ENCODE data around the gene POU2AF1.
"Not testable (repeated sequence)": the region's sequence is repeated elsewhere in the genome, so short reads cannot be mapped to it uniquely, and the experiment has no call there.

The POU2AF1 gene

GRCh38 chr11:111322534-111322933 lies 56.5 kb downstream of the POU2AF1 start:
- Histone ChIP-seq H3K4me3 (ENCODE audit: low read length) (no peak overlapping the region), H3K9me3 (ENCODE audit: control insufficient read depth, low read length) (no peaks in the 10 kb centered on the region), H3K27me3 (replicated peaks; ENCODE audit: control insufficient read depth, insufficient read depth, low read length) (peaks cover 27% of the 10 kb centered on the region), H3K36me3 (ENCODE audit: control insufficient read depth, insufficient read depth, low read length, severe bottlenecking) (no peaks in the 10 kb centered on the region), H3K9ac (ENCODE audit: low read length) (no peak overlapping the region), H3K4me1 (ENCODE audit: control insufficient read depth, insufficient read depth, low read length) (peaks cover 14% of the 10 kb centered on the region)
- DNase-seq (ENCODE audit: low read depth): no peak

- Histone ChIP-seq H3K9ac (ENCODE audit: low read length) (no peak overlapping the region), H3K9me3 (ENCODE audit: control insufficient read depth, low read length) (peaks cover 5% of the 10 kb centered on the region), H3K4me3 (ENCODE audit: low read length) (no peak overlapping the region), H3K27me3 (replicated peaks; ENCODE audit: control insufficient read depth, insufficient read depth, low read length) (peaks cover 30% of the 10 kb centered on the region), H3K36me3 (ENCODE audit: control insufficient read depth, insufficient read depth, low read length, severe bottlenecking) (no peaks in the 10 kb centered on the region), H3K4me1 (ENCODE audit: control insufficient read depth, insufficient read depth, low read length) (peaks cover 14% of the 10 kb centered on the region)
- DNase-seq (ENCODE audit: low read depth): peak; percentile 44
Measured at GRCh38 chr11:111320728-111321568, 58.1 kb downstream of the POU2AF1 start.

GRCh38 chr11:111320199-111320598 lies 58.9 kb downstream of the POU2AF1 start:
- not testable (repeated sequence) for H3K9ac ChIP-seq (ENCODE audit: low read length); H3K36me3 ChIP-seq (ENCODE audit: control insufficient read depth, insufficient read depth, low read length, severe bottlenecking); H3K9me3 ChIP-seq (ENCODE audit: control insufficient read depth, low read length); DNase-seq (ENCODE audit: low read depth); H3K4me3 ChIP-seq (ENCODE audit: low read length)
- peaks cover 13% of the 10 kb centered on the region for H3K4me1 ChIP-seq (ENCODE audit: control insufficient read depth, insufficient read depth, low read length)
- peaks cover 30% of the 10 kb centered on the region for H3K27me3 ChIP-seq (replicated peaks; ENCODE audit: control insufficient read depth, insufficient read depth, low read length)

- peaks cover 7% of the 10 kb centered on the region for H3K9me3 ChIP-seq (ENCODE audit: control insufficient read depth, low read length)
Measured at GRCh38 chr11:111319296-111319695, 59.8 kb downstream of the POU2AF1 start.

GRCh38 chr11:111312076-111312475 lies 67.0 kb downstream of the POU2AF1 start:
- peaks cover 25% of the 10 kb centered on the region for H3K27me3 ChIP-seq (replicated peaks; ENCODE audit: control insufficient read depth, insufficient read depth, low read length)
- H3K4me1 ChIP-seq (ENCODE audit: control insufficient read depth, insufficient read depth, low read length): peaks cover 10% of the 10 kb centered on the region
- H3K4me3 ChIP-seq (ENCODE audit: low read length): no peak overlapping the region
- H3K9ac ChIP-seq (ENCODE audit: low read length): no peak overlapping the region
- peaks cover 7% of the 10 kb centered on the region for H3K9me3 ChIP-seq (ENCODE audit: control insufficient read depth, low read length)
- no peak for DNase-seq (ENCODE audit: low read depth)
- no peaks in the 10 kb centered on the region for H3K36me3 ChIP-seq (ENCODE audit: control insufficient read depth, insufficient read depth, low read length, severe bottlenecking)

More at GRCh38 chr11:111319296-111319695, 59.8 kb downstream of the POU2AF1 start:
- H3K4me1 ChIP-seq (ENCODE audit: control insufficient read depth, insufficient read depth, low read length): peaks cover 4% of the 10 kb centered on the region
- no peak for DNase-seq (ENCODE audit: low read depth)
- no peak overlapping the region for H3K9ac ChIP-seq (ENCODE audit: low read length)
- no peaks in the 10 kb centered on the region for H3K36me3 ChIP-seq (ENCODE audit: control insufficient read depth, insufficient read depth, low read length, severe bottlenecking)
- no peak overlapping the region for H3K4me3 ChIP-seq (ENCODE audit: low read length)
- H3K27me3 ChIP-seq (replicated peaks; ENCODE audit: control insufficient read depth, insufficient read depth, low read length): peaks cover 30% of the 10 kb centered on the region

- no peak for DNase-seq (ENCODE audit: low read depth)
- Histone ChIP-seq H3K9ac (ENCODE audit: low read length) (no peak overlapping the region), H3K36me3 (ENCODE audit: control insufficient read depth, insufficient read depth, low read length, severe bottlenecking) (no peaks in the 10 kb centered on the region), H3K27me3 (replicated peaks; ENCODE audit: control insufficient read depth, insufficient read depth, low read length) (peaks cover 25% of the 10 kb centered on the region), H3K4me1 (ENCODE audit: control insufficient read depth, insufficient read depth, low read length) (peaks cover 10% of the 10 kb centered on the region), H3K4me3 (ENCODE audit: low read length) (no peak overlapping the region), H3K9me3 (ENCODE audit: control insufficient read depth, low read length) (no peaks in the 10 kb centered on the region)
Measured at GRCh38 chr11:111310723-111311122, 68.4 kb downstream of the POU2AF1 start.

GRCh38 chr11:111310088-111310487 lies 69.0 kb downstream of the POU2AF1 start:
- Histone ChIP-seq H3K36me3 (ENCODE audit: control insufficient read depth, insufficient read depth, low read length, severe bottlenecking) (no peaks in the 10 kb centered on the region), H3K27me3 (replicated peaks; ENCODE audit: control insufficient read depth, insufficient read depth, low read length) (peaks cover 25% of the 10 kb centered on the region), H3K4me3 (ENCODE audit: low read length) (no peak overlapping the region), H3K9me3 (ENCODE audit: control insufficient read depth, low read length) (no peaks in the 10 kb centered on the region), H3K4me1 (ENCODE audit: control insufficient read depth, insufficient read depth, low read length) (peaks cover 10% of the 10 kb centered on the region), H3K9ac (ENCODE audit: low read length) (no peak overlapping the region)
- no peak for DNase-seq (ENCODE audit: low read depth)

GRCh38 chr11:111309215-111309915 lies 69.7 kb downstream of the POU2AF1 start:
- no peaks in the 10 kb centered on the region for H3K36me3 ChIP-seq (ENCODE audit: control insufficient read depth, insufficient read depth, low read length, severe bottlenecking)
- peaks cover 10% of the 10 kb centered on the region for H3K4me1 ChIP-seq (ENCODE audit: control insufficient read depth, insufficient read depth, low read length)
- peaks cover 25% of the 10 kb centered on the region for H3K27me3 ChIP-seq (replicated peaks; ENCODE audit: control insufficient read depth, insufficient read depth, low read length)
- no peaks in the 10 kb centered on the region for H3K9me3 ChIP-seq (ENCODE audit: control insufficient read depth, low read length)
- H3K4me3 ChIP-seq (ENCODE audit: low read length): no peak overlapping the region
- no peak for DNase-seq (ENCODE audit: low read depth)
- no peak overlapping the region for H3K9ac ChIP-seq (ENCODE audit: low read length)

- no peak overlapping the region for H3K4me3 ChIP-seq (ENCODE audit: low read length)
Measured at GRCh38 chr11:111308140-111308539, 70.9 kb downstream of the POU2AF1 start.

GRCh38 chr11:111307472-111308108 lies 71.5 kb downstream of the POU2AF1 start:
- DNase-seq (ENCODE audit: low read depth): no peak
- H3K4me1 ChIP-seq (ENCODE audit: control insufficient read depth, insufficient read depth, low read length): peaks cover 15% of the 10 kb centered on the region
- no peak overlapping the region for H3K9ac ChIP-seq (ENCODE audit: low read length)
- H3K9me3 ChIP-seq (ENCODE audit: control insufficient read depth, low read length): no peaks in the 10 kb centered on the region
- peaks cover 25% of the 10 kb centered on the region for H3K27me3 ChIP-seq (replicated peaks; ENCODE audit: control insufficient read depth, insufficient read depth, low read length)
- no peak overlapping the region for H3K4me3 ChIP-seq (ENCODE audit: low read length)
- H3K36me3 ChIP-seq (ENCODE audit: control insufficient read depth, insufficient read depth, low read length, severe bottlenecking): no peaks in the 10 kb centered on the region

More at GRCh38 chr11:111308140-111308539, 70.9 kb downstream of the POU2AF1 start:
- peaks cover 25% of the 10 kb centered on the region for H3K27me3 ChIP-seq (replicated peaks; ENCODE audit: control insufficient read depth, insufficient read depth, low read length)
- DNase-seq (ENCODE audit: low read depth): no peak
- no peaks in the 10 kb centered on the region for H3K36me3 ChIP-seq (ENCODE audit: control insufficient read depth, insufficient read depth, low read length, severe bottlenecking)
- H3K9me3 ChIP-seq (ENCODE audit: control insufficient read depth, low read length): no peaks in the 10 kb centered on the region
- peaks cover 15% of the 10 kb centered on the region for H3K4me1 ChIP-seq (ENCODE audit: control insufficient read depth, insufficient read depth, low read length)
- no peak overlapping the region for H3K9ac ChIP-seq (ENCODE audit: low read length)

- H3K9ac ChIP-seq (ENCODE audit: low read length): no peak overlapping the region
- H3K27me3 ChIP-seq (replicated peaks; ENCODE audit: control insufficient read depth, insufficient read depth, low read length): peaks cover 32% of the 10 kb centered on the region
- H3K9me3 ChIP-seq (ENCODE audit: control insufficient read depth, low read length): no peaks in the 10 kb centered on the region
- H3K4me3 ChIP-seq (ENCODE audit: low read length): no peak overlapping the region
- no peaks in the 10 kb centered on the region for H3K36me3 ChIP-seq (ENCODE audit: control insufficient read depth, insufficient read depth, low read length, severe bottlenecking)
- peaks cover 15% of the 10 kb centered on the region for H3K4me1 ChIP-seq (ENCODE audit: control insufficient read depth, insufficient read depth, low read length)
- DNase-seq (ENCODE audit: low read depth): no peak
Measured at GRCh38 chr11:111306321-111306720, 72.8 kb downstream of the POU2AF1 start.
